Esophagus mucosa (tissue), 1 donor: ENCODE data around the gene KRTAP5-2. TPM values are rescaled to one million over a fixed set of nuclear protein-coding genes. Genes with fewer than 3 reads are reported as not detected.
"Not testable (repeated sequence)": the region's sequence is repeated elsewhere in the genome, so short reads cannot be mapped to it uniquely, and the experiment has no call there.

Experiments
- ATAC-seq: fragments of 200-7000 bp; cut with Tn5 transposase; one replicate; pipeline ENCODE4 v1.9.1; 2020
- total RNA-seq: library from RNA; stranded (reverse); gene quantifications from one replicate; pipeline ENCODE4 v1.2.4, GENCODE V29; 2023
- donor health status: DM: yes; HTN: yes; CAD: no.

Gene KRTAP5-2
- not detected for total RNA-seq

- no peak for ATAC-seq
These were observed at the start of gene KRTAP5-2 for GRCh38 chr11:1597994-1598380. KRTAP5-2 (minus strand) TSS chr11:1598294; CDS start chr11:1598250, 44 bp downstream.

GRCh38 chr11:1646540-1646939 is 48.4 kb upstream of the KRTAP5-2 start:
- ATAC-seq = not testable (repeated sequence)

- ATAC-seq = no peak
These were observed 47.3 kb upstream of the KRTAP5-2 start for GRCh38 chr11:1645357-1645821.

- ATAC-seq = no peak
These were observed 46.7 kb upstream of the KRTAP5-2 start for GRCh38 chr11:1644601-1645356.

- no peak for ATAC-seq
These were observed 45.1 kb upstream of the KRTAP5-2 start for GRCh38 chr11:1643146-1643690.

GRCh38 chr11:1642288-1643145 is 44.4 kb upstream of the KRTAP5-2 start:
- ATAC-seq = no peak

GRCh38 chr11:1641096-1641495 is 43.0 kb upstream of the KRTAP5-2 start:
- ATAC-seq = no peak

- ATAC-seq = peak; percentile 69
These were observed 42.2 kb upstream of the KRTAP5-2 start for GRCh38 chr11:1640076-1640946.

GRCh38 chr11:1639666-1640065 is 41.6 kb upstream of the KRTAP5-2 start:
- ATAC-seq = no peak

- ATAC-seq = peak; percentile 21
These were observed 41.1 kb upstream of the KRTAP5-2 start for GRCh38 chr11:1639102-1639620.

- ATAC-seq = no peak
These were observed 40.2 kb upstream of the KRTAP5-2 start for GRCh38 chr11:1638344-1638743.

GRCh38 chr11:1637628-1638027 is 39.5 kb upstream of the KRTAP5-2 start:
- no peak for ATAC-seq

- no peak for ATAC-seq
These were observed 38.3 kb upstream of the KRTAP5-2 start for GRCh38 chr11:1636291-1636950.

GRCh38 chr11:1633864-1634263 is 35.8 kb upstream of the KRTAP5-2 start:
- ATAC-seq = no peak

GRCh38 chr11:1632053-1632714 is 34.1 kb upstream of the KRTAP5-2 start:
- no peak for ATAC-seq

GRCh38 chr11:1631066-1631568 is 33.0 kb upstream of the KRTAP5-2 start:
- ATAC-seq = no peak

- no peak for ATAC-seq
These were observed 32.2 kb upstream of the KRTAP5-2 start for GRCh38 chr11:1630271-1630670.

GRCh38 chr11:1629326-1630185 is 31.5 kb upstream of the KRTAP5-2 start, which contains the start of gene KRTAP5-5:
KRTAP5-5 (plus strand) TSS chr11:1629775; CDS start chr11:1629841, 66 bp downstream.
- ATAC-seq = no peak

GRCh38 chr11:1628506-1629325 is 30.6 kb upstream of the KRTAP5-2 start:
- peak; percentile 78 for ATAC-seq
